Measurements from ENCODE around the gene IQCM.

- TF ChIP-seq CTCF (IDR thresholded peaks at IDR 0.05) = no peak
- TF ChIP-seq POLR2A (IDR thresholded peaks at IDR 0.05) = no peak
These were observed 462.4 kb downstream of the IQCM start for GRCh38 chr4:149353241-149353640.

All from esophagus squamous epithelium (tissue), 4 donors.